ENCODE data around the gene FRMD1.

FRMD1 gene

DNA sequence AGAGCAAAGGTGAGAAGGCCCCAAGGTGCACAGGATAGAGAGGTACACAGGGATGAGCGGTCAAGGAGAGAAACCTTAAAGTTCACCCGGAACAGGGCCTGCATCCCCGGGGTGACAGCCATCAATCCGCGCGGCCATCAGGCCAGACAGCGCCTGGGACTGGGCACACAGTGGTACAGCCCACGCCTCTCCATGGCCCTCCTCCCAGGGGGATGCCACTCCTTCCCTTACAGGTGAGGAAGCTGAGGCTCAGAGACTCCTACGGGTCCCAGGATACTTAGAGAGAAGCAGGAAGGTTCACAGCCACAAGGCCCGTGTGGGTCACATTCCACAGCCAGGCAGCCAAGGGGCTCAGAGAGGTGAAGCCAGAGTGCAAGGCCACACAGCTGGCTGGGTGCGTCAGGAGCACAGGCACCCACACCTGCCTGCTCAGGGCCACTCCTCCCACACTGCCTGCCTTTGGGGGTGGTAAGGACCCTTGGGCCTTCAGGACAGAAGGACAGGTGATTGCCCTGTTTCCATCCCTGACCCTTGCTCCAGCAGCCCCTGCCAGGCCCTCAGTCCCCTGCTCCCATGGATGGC lies 14.7 kb downstream of the FRMD1 start:
- H3K27ac ChIP-seq, result no peak overlapping the region
- ChIA-PET CTCF (no interaction called here), POLR2A (ENCODE audit: low non-redundant PET) (no interaction called here)
- no peak for DNase-seq (ENCODE audit: low spot score)
- TF ChIP-seq, protein P1, sequence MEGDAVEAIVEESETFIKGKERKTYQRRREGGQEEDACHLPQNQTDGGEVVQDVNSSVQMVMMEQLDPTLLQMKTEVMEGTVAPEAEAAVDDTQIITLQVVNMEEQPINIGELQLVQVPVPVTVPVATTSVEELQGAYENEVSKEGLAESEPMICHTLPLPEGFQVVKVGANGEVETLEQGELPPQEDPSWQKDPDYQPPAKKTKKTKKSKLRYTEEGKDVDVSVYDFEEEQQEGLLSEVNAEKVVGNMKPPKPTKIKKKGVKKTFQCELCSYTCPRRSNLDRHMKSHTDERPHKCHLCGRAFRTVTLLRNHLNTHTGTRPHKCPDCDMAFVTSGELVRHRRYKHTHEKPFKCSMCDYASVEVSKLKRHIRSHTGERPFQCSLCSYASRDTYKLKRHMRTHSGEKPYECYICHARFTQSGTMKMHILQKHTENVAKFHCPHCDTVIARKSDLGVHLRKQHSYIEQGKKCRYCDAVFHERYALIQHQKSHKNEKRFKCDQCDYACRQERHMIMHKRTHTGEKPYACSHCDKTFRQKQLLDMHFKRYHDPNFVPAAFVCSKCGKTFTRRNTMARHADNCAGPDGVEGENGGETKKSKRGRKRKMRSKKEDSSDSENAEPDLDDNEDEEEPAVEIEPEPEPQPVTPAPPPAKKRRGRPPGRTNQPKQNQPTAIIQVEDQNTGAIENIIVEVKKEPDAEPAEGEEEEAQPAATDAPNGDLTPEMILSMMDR (conservative IDR thresholded peaks at IDR 0.05; ENCODE audit: low read depth), result no peak

- no peak for DNase-seq (ENCODE audit: low spot score)
- TF ChIP-seq, protein P1 (conservative IDR thresholded peaks at IDR 0.05; ENCODE audit: low read depth), result no peak
- POLR2A ChIA-PET (ENCODE audit: low non-redundant PET), result no interaction called here
- CTCF ChIA-PET, result no interaction called here
- no peak overlapping the region for H3K27ac ChIP-seq
Observed at GRCh38 chr6:168063431-168063830, 15.6 kb downstream of the FRMD1 start.

DNA sequence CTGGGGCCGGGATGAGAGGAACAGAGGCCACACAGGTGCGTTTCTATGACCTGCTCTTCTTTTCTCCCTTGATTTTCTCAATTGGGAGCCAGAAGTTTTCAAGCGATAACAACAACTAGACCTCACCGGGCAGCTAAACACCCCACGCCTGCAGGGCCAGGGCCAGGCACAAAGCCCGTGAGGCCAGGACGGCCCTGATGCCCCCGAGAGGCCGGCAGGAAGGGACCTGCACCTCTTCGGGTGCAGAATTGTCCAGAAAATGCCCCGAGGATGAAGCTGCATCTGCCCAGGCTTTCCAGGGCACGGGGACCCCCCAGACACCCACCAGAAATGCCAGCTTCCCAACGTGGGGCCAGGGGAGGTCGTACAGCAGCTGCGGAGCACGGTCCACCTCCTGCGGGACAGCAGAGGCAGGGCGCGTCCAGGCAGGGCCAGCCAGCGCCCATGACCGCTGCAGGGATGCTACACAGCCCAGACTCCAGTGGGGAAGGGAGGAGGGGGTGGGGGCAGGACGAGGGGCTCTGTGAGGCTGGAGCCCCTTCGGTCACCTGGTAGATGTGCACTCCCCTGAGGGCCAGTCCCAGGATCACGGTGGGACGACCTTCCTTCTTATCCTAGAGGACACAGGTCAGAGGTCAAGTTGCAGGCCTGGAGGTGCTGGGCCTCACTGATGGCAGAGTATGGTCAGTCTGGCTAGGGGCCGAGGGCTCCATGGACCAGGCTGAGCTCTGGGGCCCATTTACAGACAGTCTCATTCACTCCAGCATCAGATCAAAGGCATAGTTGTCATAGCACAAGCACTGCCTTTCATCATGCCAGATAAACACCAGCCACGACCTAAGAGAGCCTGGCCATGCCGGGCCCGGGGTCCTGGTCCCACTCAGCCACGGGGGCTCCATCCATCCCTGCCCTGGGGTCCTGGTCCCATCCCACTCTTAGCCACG lies 16.4 kb downstream of the FRMD1 start:
- DNase-seq (ENCODE audit: low spot score), result no peak
- ChIA-PET CTCF (no interaction called here), POLR2A (ENCODE audit: low non-redundant PET) (no interaction called here)
- no peak overlapping the region for H3K27ac ChIP-seq
- TF ChIP-seq, protein P1 (conservative IDR thresholded peaks at IDR 0.05; ENCODE audit: low read depth), result no peak

DNA sequence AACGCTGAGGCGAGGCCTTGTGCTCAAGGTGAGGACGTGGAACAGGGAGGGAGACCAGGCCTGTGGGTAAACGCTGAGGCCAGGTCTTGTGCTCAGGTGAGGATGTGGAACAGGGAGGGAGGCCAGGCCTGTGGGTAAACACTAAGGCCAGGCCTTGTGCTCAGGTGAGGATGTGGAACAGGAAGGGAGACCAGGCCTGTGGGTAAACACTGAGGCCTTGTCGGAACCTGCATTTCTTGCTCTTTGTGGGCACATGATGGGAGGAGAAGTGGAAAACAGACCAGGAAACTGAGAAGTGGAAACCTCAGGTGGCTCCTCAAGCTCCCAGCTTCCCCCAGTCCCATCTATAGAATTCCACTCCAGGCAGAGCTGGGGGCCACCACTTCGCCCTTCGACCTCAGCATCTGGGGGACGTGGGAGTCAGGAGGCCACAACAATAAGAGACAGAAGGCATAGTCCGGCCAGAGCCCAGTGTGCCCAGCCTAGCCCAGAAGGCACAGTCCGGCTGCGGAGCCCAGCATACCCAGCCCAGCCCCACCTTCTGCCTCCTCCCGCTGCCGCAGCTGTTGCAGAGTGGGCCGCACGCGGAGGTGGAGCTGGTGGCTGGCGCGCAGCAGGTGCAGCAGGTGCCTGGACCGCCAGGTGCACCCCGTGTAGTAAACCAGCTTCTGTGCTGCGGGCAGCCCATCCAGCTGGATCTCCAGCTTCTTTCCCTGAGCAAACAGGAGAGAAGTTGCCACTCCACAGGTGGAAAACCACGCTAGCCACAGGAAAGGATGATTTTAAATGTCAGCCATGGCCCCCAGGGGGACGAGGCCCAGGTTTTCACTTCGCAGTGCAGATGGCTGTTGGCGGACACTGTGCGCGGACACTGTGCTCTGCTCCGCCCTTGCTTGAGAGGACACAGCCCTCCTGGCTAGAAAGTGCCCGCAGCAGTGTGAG lies 17.5 kb downstream of the FRMD1 start:
- TF ChIP-seq, protein P1 (conservative IDR thresholded peaks at IDR 0.05; ENCODE audit: low read depth), result no peak
- DNase-seq (ENCODE audit: low spot score), result no peak
- H3K27ac ChIP-seq, result no peak overlapping the region
- ChIA-PET CTCF (interaction anchor here (0.6 kb wide), 1 partner anchor 70 kb away, joined by 3 read pairs; no protein-coding TSS in a partner anchor), POLR2A (ENCODE audit: low non-redundant PET) (no interaction called here)

GRCh38 chr6:168060521-168060931 lies 18.5 kb downstream of the FRMD1 start:
- CTCF ChIA-PET, result interaction anchor here (0.5 to 0.6 kb wide), 2 partner anchors 17 to 71 kb away, joined by 3 to 4 read pairs; no protein-coding TSS in a partner anchor
- POLR2A ChIA-PET (ENCODE audit: low non-redundant PET), result no interaction called here
- peak overlapping the region; percentile 55 for H3K27ac ChIP-seq
- TF ChIP-seq, protein P1 (conservative IDR thresholded peaks at IDR 0.05; ENCODE audit: low read depth), result no peak; the same call in 1 of the 2 replicates
- peak; percentile 29 for DNase-seq (ENCODE audit: low spot score)
